ENCODE measurements around the gene IGSF9B. TPM values are rescaled to one million over a fixed set of nuclear protein-coding genes. Genes with fewer than 3 reads are reported as not detected.

The IGSF9B gene
- total RNA-seq, 1 experiment from 2014 or later = not detected

GRCh38 chr11:133993107-133993506 lies 36.3 kb upstream of the IGSF9B start:
- DNase-seq (ENCODE audit: low read depth in 1 of 2, low spot score in 2 of 2) = no peak
- H3K4me1 ChIP-seq (replicated peaks) = no peaks in the 10 kb centered on the region
- H3K4me3 ChIP-seq = no peak overlapping the region
- H3K36me3 ChIP-seq = no peaks in the 10 kb centered on the region
- no peaks in the 10 kb centered on the region for H3K9me3 ChIP-seq (replicated peaks)
- no peaks in the 10 kb centered on the region for H3K27me3 ChIP-seq (replicated peaks)
- H3K27ac ChIP-seq = no peak overlapping the region

GRCh38 chr11:133992121-133992520 lies 35.4 kb upstream of the IGSF9B start:
- H3K4me3 ChIP-seq = no peak overlapping the region
- no peaks in the 10 kb centered on the region for H3K9me3 ChIP-seq (replicated peaks)
- no peaks in the 10 kb centered on the region for H3K27me3 ChIP-seq (replicated peaks)
- DNase-seq (ENCODE audit: low read depth in 1 of 2, low spot score in 2 of 2) = no peak
- H3K4me1 ChIP-seq (replicated peaks) = no peaks in the 10 kb centered on the region
- no peak overlapping the region for H3K27ac ChIP-seq
- H3K36me3 ChIP-seq = no peaks in the 10 kb centered on the region

GRCh38 chr11:133991101-133991500 lies 34.3 kb upstream of the IGSF9B start:
- DNase-seq (ENCODE audit: low read depth in 1 of 2, low spot score in 2 of 2) = no peak
- no peaks in the 10 kb centered on the region for H3K27me3 ChIP-seq (replicated peaks)
- no peaks in the 10 kb centered on the region for H3K9me3 ChIP-seq (replicated peaks)
- H3K4me1 ChIP-seq (replicated peaks) = no peaks in the 10 kb centered on the region
- no peak overlapping the region for H3K27ac ChIP-seq
- no peaks in the 10 kb centered on the region for H3K36me3 ChIP-seq
- no peak overlapping the region for H3K4me3 ChIP-seq

- no peak overlapping the region for H3K4me3 ChIP-seq
- H3K4me1 ChIP-seq (replicated peaks) = no peaks in the 10 kb centered on the region
- DNase-seq (ENCODE audit: low read depth in 1 of 2, low spot score in 2 of 2) = no peak
- no peaks in the 10 kb centered on the region for H3K9me3 ChIP-seq (replicated peaks)
- H3K27ac ChIP-seq = no peak overlapping the region
- H3K27me3 ChIP-seq (replicated peaks) = no peaks in the 10 kb centered on the region
- H3K36me3 ChIP-seq = no peaks in the 10 kb centered on the region
Measured at GRCh38 chr11:133990501-133990900, 33.7 kb upstream of the IGSF9B start.

- no peak for DNase-seq (ENCODE audit: low read depth in 1 of 2, low spot score in 2 of 2)
- Histone ChIP-seq H3K4me3 (no peak overlapping the region), H3K4me1 (replicated peaks) (no peaks in the 10 kb centered on the region), H3K27me3 (replicated peaks) (no peaks in the 10 kb centered on the region), H3K36me3 (no peaks in the 10 kb centered on the region), H3K27ac (no peak overlapping the region), H3K9me3 (replicated peaks) (no peaks in the 10 kb centered on the region)
Measured at GRCh38 chr11:133988686-133989410, 32.1 kb upstream of the IGSF9B start.

- no peaks in the 10 kb centered on the region for H3K27me3 ChIP-seq (replicated peaks)
- no peak overlapping the region for H3K27ac ChIP-seq
- no peaks in the 10 kb centered on the region for H3K9me3 ChIP-seq (replicated peaks)
- no peaks in the 10 kb centered on the region for H3K36me3 ChIP-seq
- no peaks in the 10 kb centered on the region for H3K4me1 ChIP-seq (replicated peaks)
- no peak for DNase-seq (ENCODE audit: low read depth in 1 of 2, low spot score in 2 of 2)
- H3K4me3 ChIP-seq = no peak overlapping the region
Measured at GRCh38 chr11:133987171-133987570, 30.4 kb upstream of the IGSF9B start.

- Histone ChIP-seq H3K9me3 (replicated peaks) (no peaks in the 10 kb centered on the region), H3K4me3 (no peak overlapping the region), H3K27ac (no peak overlapping the region), H3K36me3 (no peaks in the 10 kb centered on the region), H3K4me1 (replicated peaks) (no peaks in the 10 kb centered on the region), H3K27me3 (replicated peaks) (no peaks in the 10 kb centered on the region)
- no peak for DNase-seq (ENCODE audit: low read depth in 1 of 2, low spot score in 2 of 2)
Measured at GRCh38 chr11:133985981-133986944, 29.5 kb upstream of the IGSF9B start.

- DNase-seq (ENCODE audit: low read depth in 1 of 2, low spot score in 2 of 2) = no peak
- Histone ChIP-seq H3K9me3 (replicated peaks) (no peaks in the 10 kb centered on the region), H3K27ac (no peak overlapping the region), H3K4me3 (no peak overlapping the region), H3K4me1 (replicated peaks) (no peaks in the 10 kb centered on the region), H3K36me3 (no peaks in the 10 kb centered on the region), H3K27me3 (replicated peaks) (no peaks in the 10 kb centered on the region)
Measured at GRCh38 chr11:133984828-133985227, 28.1 kb upstream of the IGSF9B start.

GRCh38 chr11:133983660-133984316 lies 27.0 kb upstream of the IGSF9B start:
- no peak for DNase-seq (ENCODE audit: low read depth in 1 of 2, low spot score in 2 of 2)
- Histone ChIP-seq H3K4me3 (no peak overlapping the region), H3K27ac (no peak overlapping the region), H3K36me3 (no peaks in the 10 kb centered on the region), H3K4me1 (replicated peaks) (no peaks in the 10 kb centered on the region), H3K27me3 (replicated peaks) (no peaks in the 10 kb centered on the region), H3K9me3 (replicated peaks) (no peaks in the 10 kb centered on the region)

- Histone ChIP-seq H3K27me3 (replicated peaks) (no peaks in the 10 kb centered on the region), H3K4me1 (replicated peaks) (no peaks in the 10 kb centered on the region), H3K9me3 (replicated peaks) (no peaks in the 10 kb centered on the region), H3K4me3 (no peak overlapping the region), H3K36me3 (no peaks in the 10 kb centered on the region), H3K27ac (no peak overlapping the region)
- DNase-seq (ENCODE audit: low read depth in 1 of 2, low spot score in 2 of 2) = no peak
Measured at GRCh38 chr11:133982876-133983275, 26.1 kb upstream of the IGSF9B start.

- Histone ChIP-seq H3K36me3 (no peaks in the 10 kb centered on the region), H3K9me3 (replicated peaks) (no peaks in the 10 kb centered on the region), H3K27me3 (replicated peaks) (no peaks in the 10 kb centered on the region), H3K27ac (no peak overlapping the region), H3K4me3 (no peak overlapping the region), H3K4me1 (replicated peaks) (no peaks in the 10 kb centered on the region)
- no peak for DNase-seq (ENCODE audit: low read depth in 1 of 2, low spot score in 2 of 2)
Measured at GRCh38 chr11:133982151-133982550, 25.4 kb upstream of the IGSF9B start.

GRCh38 chr11:133981156-133981555 lies 24.4 kb upstream of the IGSF9B start:
- no peak for DNase-seq (ENCODE audit: low read depth in 1 of 2, low spot score in 2 of 2)
- Histone ChIP-seq H3K36me3 (no peaks in the 10 kb centered on the region), H3K27ac (no peak overlapping the region), H3K9me3 (replicated peaks) (no peaks in the 10 kb centered on the region), H3K27me3 (replicated peaks) (no peaks in the 10 kb centered on the region), H3K4me3 (no peak overlapping the region), H3K4me1 (replicated peaks) (no peaks in the 10 kb centered on the region)

- no peak for DNase-seq (ENCODE audit: low read depth in 1 of 2, low spot score in 2 of 2)
- Histone ChIP-seq H3K27ac (no peak overlapping the region), H3K36me3 (no peaks in the 10 kb centered on the region), H3K27me3 (replicated peaks) (no peaks in the 10 kb centered on the region), H3K4me1 (replicated peaks) (no peaks in the 10 kb centered on the region), H3K4me3 (no peak overlapping the region), H3K9me3 (replicated peaks) (no peaks in the 10 kb centered on the region)
Measured at GRCh38 chr11:133980665-133981064, 23.9 kb upstream of the IGSF9B start.

GRCh38 chr11:133978794-133979193 lies 22.0 kb upstream of the IGSF9B start:
- H3K27ac ChIP-seq = no peak overlapping the region
- no peak overlapping the region for H3K4me3 ChIP-seq
- no peaks in the 10 kb centered on the region for H3K4me1 ChIP-seq (replicated peaks)
- no peaks in the 10 kb centered on the region for H3K27me3 ChIP-seq (replicated peaks)
- no peaks in the 10 kb centered on the region for H3K36me3 ChIP-seq
- no peak for DNase-seq (ENCODE audit: low read depth in 1 of 2, low spot score in 2 of 2)
- H3K9me3 ChIP-seq (replicated peaks) = no peaks in the 10 kb centered on the region
